PFSK-1 (cell line): ENCODE results near the gene TNNC2.

Source experiments
- FOXP2 ChIP-seq: optimal IDR thresholded peaks from 2 replicates; pipeline ENCODE3; 2011; ENCODE audit warnings: borderline replicate concordance, control low read depth, inconsistent platforms; ENCODE audit not compliant: insufficient read depth; ENCODE audit errors: extremely low read length, extremely low read depth
- POLR2AphosphoS5 ChIP-seq: IDR thresholded peaks from 2 replicates; pipeline ENCODE4 v1.6.1; 2012; ENCODE audit warnings: low read depth, mild to moderate bottlenecking, control low read depth, low read length, moderate library complexity
- REST ChIP-seq, 2 experiments: IDR thresholded peaks; 2 replicates each; pipeline versions ENCODE4 v1.6.1 to v1.8.0; 2011 to 2012; ENCODE audit warnings: low read depth in 2 of 2, low read length in 2 of 2, control low read depth in 1 of 2, inconsistent platforms in 1 of 2, mild to moderate bottlenecking in 1 of 2, moderate library complexity in 1 of 2; ENCODE audit not compliant: insufficient read depth in 1 of 2
- SIN3A ChIP-seq: IDR thresholded peaks from 2 replicates; pipeline ENCODE4 v1.6.1; 2012; ENCODE audit warnings: mild to moderate bottlenecking, low read length, moderate library complexity, borderline replicate concordance; ENCODE audit not compliant: insufficient read depth
- TAF1 ChIP-seq: IDR thresholded peaks from 2 replicates; pipeline ENCODE4 v1.6.1; 2012; ENCODE audit warnings: low read length, control low read depth, borderline replicate concordance; ENCODE audit not compliant: insufficient read depth

The TNNC2 gene

GRCh38 chr20:45851501-45851900 lies 24.4 kb upstream of the TNNC2 start:
- TF ChIP-seq TAF1 (no peak), REST (IDR thresholded peaks at IDR 0.05; ENCODE audit: insufficient read depth in 1 of 2, low read depth in 2 of 2, low read length in 2 of 2) (no peak), SIN3A (no peak), FOXP2 (no peak), POLR2AphosphoS5 (no peak)

- TF ChIP-seq REST (IDR thresholded peaks at IDR 0.05; ENCODE audit: insufficient read depth in 1 of 2, low read depth in 2 of 2, low read length in 2 of 2) (no peak), POLR2AphosphoS5 (no peak)
These were observed 23.8 kb upstream of the TNNC2 start for GRCh38 chr20:45850926-45851325.

GRCh38 chr20:45850238-45850637 lies 23.1 kb upstream of the TNNC2 start:
- no peak for TF ChIP-seq POLR2AphosphoS5
- TF ChIP-seq REST (IDR thresholded peaks at IDR 0.05; ENCODE audit: insufficient read depth in 1 of 2, low read depth in 2 of 2, low read length in 2 of 2): no peak
- TF ChIP-seq FOXP2: no peak
- TF ChIP-seq SIN3A: no peak
- TF ChIP-seq TAF1: no peak

- no peak for TF ChIP-seq TAF1
- TF ChIP-seq SIN3A: no peak
- no peak for TF ChIP-seq REST (IDR thresholded peaks at IDR 0.05; ENCODE audit: insufficient read depth in 1 of 2, low read depth in 2 of 2, low read length in 2 of 2)
- TF ChIP-seq FOXP2: no peak
- no peak for TF ChIP-seq POLR2AphosphoS5
These were observed 22.0 kb upstream of the TNNC2 start for GRCh38 chr20:45848969-45849582.

GRCh38 chr20:45848421-45848820 lies 21.3 kb upstream of the TNNC2 start:
- TF ChIP-seq POLR2AphosphoS5: no peak
- TF ChIP-seq SIN3A: no peak
- no peak for TF ChIP-seq REST (IDR thresholded peaks at IDR 0.05; ENCODE audit: insufficient read depth in 1 of 2, low read depth in 2 of 2, low read length in 2 of 2)
- TF ChIP-seq FOXP2: no peak
